GM19372 (cell line): ENCODE results near the gene RBM4.
A peak's percentile ranks its signal among the peaks of the same experiment; 100 is the strongest.

ENCODE experiments used
- ATAC-seq: cut with Tn5 transposase; IDR thresholded peaks from one replicate; pipeline ENCODE4 v1.9.1; 2021; ENCODE audit warnings: mild to moderate bottlenecking, low read depth, moderate library complexity; ENCODE audit not compliant: unreplicated experiment

Gene RBM4

GRCh38 chr11:66649903-66650302 is 11.4 kb downstream of the RBM4 start:
- ATAC-seq: no peak

GRCh38 chr11:66651016-66651415 is 12.5 kb downstream of the RBM4 start:
- no peak for ATAC-seq

GRCh38 chr11:66652651-66653050 is 14.1 kb downstream of the RBM4 start:
- ATAC-seq: no peak

GRCh38 chr11:66653123-66653522 is 14.6 kb downstream of the RBM4 start:
- no peak for ATAC-seq

GRCh38 chr11:66659763-66660162 is 21.3 kb downstream of the RBM4 start:
- ATAC-seq: no peak

- no peak for ATAC-seq
Measured at GRCh38 chr11:66663741-66664296, 25.3 kb downstream of the RBM4 start.

- ATAC-seq: no peak
Measured at GRCh38 chr11:66665369-66665768, 26.9 kb downstream of the RBM4 start.

GRCh38 chr11:66670816-66671215 is 32.3 kb downstream of the RBM4 start:
- ATAC-seq: no peak

GRCh38 chr11:66674964-66675602 is 36.6 kb downstream of the RBM4 start:
- ATAC-seq: no peak

DNA sequence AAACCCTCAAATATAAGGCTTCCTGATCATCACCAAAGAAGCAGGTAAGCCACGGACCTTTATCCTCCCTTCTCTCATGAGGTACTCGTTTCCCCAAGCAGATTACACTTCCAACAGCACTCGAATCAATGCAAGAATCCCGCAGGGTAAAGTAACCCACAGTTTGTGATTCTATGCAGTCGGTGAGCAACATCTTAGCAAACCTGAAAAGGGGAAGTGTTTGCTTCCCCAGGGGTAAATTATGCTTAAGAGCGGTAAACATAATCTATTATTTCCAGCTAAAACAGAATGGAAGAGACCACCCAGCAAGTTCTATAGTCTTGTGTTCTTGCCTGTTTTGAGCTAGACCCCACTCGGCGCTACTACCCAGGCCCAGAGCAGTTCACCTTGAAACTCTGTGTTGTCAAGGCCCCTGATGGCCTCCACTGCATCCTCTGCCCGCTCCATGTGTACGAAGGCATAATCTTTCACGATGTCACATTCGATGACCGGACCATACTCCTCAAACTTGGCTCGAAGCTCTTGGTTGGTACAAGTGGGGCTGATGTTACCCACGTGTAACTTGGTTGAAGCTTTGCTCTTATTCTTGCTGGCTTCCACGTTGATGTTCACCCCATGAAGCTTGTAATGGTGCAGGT is 37.9 kb downstream of the RBM4 start:
- ATAC-seq: no peak

DNA sequence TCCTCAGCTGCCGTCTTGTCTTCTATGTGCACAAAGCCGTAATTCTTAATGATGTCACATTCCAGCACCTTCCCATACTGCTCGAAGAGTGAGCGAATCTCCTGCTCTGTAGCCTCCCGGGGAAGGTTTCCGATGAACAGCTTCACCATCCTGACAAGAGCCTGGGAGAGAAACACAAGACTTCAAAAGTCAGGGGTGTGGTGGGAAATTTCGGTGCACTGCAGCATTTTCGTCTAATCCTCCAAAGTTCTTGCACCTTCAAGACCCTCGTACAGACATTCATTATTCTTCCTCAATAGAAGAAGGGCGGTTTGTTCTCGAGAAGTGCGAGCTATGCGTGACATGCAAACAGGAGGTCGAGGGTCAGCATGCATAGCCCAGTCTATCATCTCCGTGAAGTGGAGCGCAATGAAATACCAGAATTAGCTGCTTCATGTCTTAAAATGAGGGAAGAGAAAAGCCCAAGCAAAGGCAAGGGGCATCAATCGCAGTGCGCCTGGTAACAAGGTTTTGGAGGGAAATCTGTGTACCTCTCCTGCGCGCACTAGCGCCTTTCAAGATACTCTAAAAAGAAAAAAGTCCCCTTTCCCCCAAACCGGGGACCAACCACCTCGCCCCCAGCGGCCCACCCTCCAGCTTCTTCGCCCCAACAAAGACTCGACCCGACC is 38.6 kb downstream of the RBM4 start:
- no peak for ATAC-seq

DNA sequence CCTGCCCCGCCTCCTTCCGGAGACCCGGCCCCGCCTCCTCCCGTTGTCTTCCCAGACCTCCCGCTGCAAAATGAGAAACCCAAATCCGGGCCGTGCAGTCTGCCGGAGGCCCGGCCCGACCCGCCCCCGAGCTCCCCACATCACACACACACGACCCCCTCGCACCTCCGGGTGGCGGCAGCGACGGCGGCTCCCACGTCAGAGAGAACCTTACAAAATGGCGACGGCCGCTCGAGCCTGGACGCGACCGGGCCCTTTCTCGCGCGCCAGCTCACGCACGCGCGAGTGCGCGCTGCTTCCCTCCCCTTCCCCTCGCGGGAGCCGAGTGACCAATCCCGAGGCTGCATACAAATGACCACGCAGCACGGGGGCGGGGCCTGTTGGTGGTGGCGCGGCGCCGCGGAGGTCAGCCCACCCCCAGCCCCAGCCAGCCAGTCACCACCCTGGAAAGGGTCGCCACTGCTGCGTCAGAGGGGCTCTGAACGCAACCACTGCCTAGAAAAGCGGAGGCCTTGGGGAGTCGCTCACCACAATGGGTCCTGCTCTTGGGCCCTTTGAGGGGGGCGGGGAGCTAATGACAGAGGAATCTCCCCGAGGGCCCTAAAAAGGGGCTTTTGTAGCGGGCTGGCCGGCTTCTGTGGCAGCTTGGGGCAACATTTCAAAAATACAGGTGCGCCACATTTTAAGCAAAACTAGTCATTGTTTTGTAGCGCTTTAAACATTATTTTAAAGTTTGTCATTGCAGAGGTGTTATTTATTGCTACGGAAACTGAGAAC is 39.3 kb downstream of the RBM4 start, which contains the start of gene RBM4B:
Gene RBM4B (minus strand): TSS at position 289 of the 777 bp plus-strand sequence. CDS start 808 bp downstream, outside the sequence.
- ATAC-seq: peak; percentile 85

DNA sequence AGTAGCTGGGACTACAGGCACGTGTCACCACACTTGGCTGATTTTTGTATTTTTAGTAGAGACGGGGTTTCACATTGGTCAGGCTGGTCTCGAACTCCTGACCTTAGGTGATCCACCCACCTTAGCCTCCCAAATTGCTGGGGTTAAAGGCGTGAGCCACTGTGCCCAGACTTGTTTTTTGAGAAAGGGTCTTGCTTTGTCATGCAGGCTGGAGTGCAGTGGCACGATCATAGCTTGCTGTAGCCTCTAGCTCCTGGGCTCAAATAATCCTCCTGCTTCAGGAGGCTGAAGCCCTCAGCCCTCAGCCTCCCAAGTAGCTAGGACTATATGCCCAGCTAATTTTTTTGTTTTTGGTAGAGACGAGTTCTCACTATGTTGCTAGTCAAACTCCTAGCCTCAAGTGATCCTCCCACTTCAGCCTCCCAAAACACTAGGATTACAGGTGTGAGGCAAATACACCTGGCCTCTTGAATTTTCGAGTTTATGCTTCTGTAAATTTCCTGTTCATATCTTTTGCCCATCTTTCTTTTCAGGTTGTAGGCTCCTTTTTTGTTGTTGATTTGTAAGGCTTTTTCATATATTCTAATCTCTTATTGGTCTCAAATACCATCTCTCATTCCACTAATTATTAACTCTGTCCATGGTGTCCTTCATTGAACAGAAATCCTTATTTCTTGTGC is 42.6 kb downstream of the RBM4 start:
- no peak for ATAC-seq

DNA sequence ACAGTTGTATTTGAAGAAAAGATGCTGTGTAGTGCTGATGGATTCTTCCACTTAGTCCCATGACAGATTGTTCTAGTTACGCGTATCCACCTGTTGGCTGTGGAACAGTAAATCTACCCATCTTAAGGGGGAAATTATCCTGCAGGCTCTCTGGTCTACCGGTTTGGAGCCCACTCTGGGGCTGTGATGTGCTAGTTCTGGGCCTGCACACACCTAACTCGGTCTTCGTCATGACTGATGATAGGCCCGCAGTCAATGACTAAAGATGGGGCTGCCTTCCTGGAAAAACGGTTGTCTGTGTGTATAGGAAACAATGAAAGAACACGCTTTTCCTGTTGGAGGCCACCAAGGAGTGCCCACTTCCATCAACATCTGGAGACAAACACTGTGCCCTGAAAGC is 45.4 kb downstream of the RBM4 start:
- no peak for ATAC-seq

DNA sequence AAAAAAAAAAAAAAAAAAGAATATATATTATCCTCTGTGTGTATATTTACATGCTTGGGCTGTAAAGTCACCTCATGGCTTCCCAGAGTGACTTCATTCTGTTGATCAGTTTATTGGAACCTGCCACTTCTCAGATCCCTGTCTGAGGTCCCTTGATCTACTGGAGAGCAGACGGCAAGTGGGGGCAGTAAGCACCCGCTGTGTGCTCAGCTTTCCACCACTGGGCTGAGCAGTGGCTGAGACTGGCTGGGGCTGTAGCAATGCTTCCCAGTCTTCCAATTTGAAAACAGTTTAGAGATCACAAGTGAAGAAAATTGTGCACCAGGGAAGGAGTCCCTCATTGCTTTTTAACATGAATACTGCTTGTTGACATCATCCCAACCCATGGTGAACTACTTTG is 46.1 kb downstream of the RBM4 start:
- no peak for ATAC-seq

GRCh38 chr11:66685276-66686099 is 47.0 kb downstream of the RBM4 start:
- no peak for ATAC-seq

- no peak for ATAC-seq
Measured at GRCh38 chr11:66686100-66686785, 47.7 kb downstream of the RBM4 start.

DNA sequence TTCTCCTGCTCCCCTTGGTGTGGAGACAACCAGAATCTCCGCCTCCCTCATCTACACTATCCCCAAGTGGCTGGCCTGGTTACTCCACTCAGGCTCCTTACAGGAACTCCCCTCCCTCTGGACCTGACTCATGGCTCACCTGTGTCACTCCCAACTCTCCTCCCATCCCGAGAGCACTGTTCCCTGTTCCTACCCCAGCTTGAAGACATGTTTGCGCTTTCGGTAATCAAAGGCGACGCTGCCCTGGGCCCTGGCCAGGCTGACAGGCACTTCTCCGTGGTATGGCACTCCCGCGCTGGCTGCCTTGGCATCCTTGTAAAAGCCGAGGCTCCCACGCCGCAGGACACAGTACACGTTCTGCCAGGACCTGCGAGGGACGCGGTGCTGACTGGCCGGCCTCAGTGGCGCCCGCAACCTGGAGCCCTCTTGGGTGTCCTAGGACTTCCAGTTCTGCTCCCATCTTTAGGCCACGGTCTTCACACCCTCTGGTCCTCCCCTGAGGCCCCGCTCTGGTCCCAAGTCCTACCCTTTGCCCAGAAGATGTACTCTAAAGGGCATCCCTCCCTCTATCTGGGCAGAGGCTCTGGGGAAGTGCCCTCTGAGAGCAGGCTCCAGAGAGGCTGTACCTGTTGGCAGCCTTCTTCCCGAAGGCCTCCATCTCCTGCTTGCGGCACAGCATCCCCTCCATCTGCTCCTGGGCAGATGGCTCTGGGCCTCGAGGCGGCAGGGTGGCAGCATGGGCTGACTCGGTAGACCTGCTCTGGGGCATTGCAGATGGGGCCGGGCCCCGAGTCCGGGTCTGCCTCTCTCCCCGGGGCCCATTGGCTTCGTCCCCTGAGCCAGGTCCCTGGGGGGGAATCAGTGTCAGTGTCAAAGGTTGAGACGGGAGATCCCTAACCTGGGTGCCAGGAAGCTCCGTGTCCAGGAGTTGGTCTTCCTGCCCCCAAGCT is 48.6 kb downstream of the RBM4 start:
- no peak for ATAC-seq
